Vein endothelial cell (primary cell): Measurements from ENCODE around the gene ANGPTL7. TPM values are rescaled to one million over a fixed set of nuclear protein-coding genes. Genes with fewer than 3 reads are reported as not detected.

Experiments
- small RNA-seq: library from RNA; depleted of rRNA; stranded (forward); fragments of <200 nt; gene quantifications from one replicate; pipeline ENCODE3, GENCODE V24; 2012
- total RNA-seq: library from RNA; depleted of rRNA; stranded (reverse); fragments of >200 nt; gene quantifications from 2 replicates; pipeline ENCODE4 v1.2.3, GENCODE V29; 2012

Gene ANGPTL7
- not detected in 2 replicates for total RNA-seq

GRCh38 chr1:11188858-11189451 is at the start of gene ANGPTL7:
Gene ANGPTL7 (plus strand): TSS chr1:11189355. CDS start chr1:11189580, 225 bp downstream.

Small RNA genes lying within 50 kb of the gene (small RNA-seq; reads per million reads assigned to genes)
- gene RNU6-291P = not detected
- gene RNU6-537P = 0.27 reads per million, percentile 4 among the genes with 10 or more reads in this experiment
- not detected for gene RPL39P6

Other genes with a start within 250 kb of the ANGPTL7 start
- gene TARDBP, start 176.7 kb upstream of the ANGPTL7 start, total RNA-seq = 69.0 and 80.0 TPM in 2 replicates
- not detected in 2 replicates for gene MASP2, start 142.1 kb upstream of the ANGPTL7 start, total RNA-seq
- 35.9 and 44.4 TPM in 2 replicates for gene SRM, start 129.3 kb upstream of the ANGPTL7 start, total RNA-seq
- 74.5 and 95.1 TPM in 2 replicates for gene EXOSC10, start 89.5 kb upstream of the ANGPTL7 start, total RNA-seq
- gene MTOR, start 73.2 kb downstream of the ANGPTL7 start, total RNA-seq = 50.7 and 54.2 TPM in 2 replicates
- 13.7 and 14.4 TPM in 2 replicates for gene UBIAD1, start 83.8 kb downstream of the ANGPTL7 start, total RNA-seq